HepG2 (cell line): ENCODE measurements around the gene AGRN. TPM values are rescaled to one million over a fixed set of nuclear protein-coding genes. Genes with fewer than 3 reads are reported as not detected.

Experiments
- HMG20A ChIP-seq: IDR thresholded peaks from 2 replicates; pipeline ENCODE4 v1.6.1; 2016; ENCODE audit warnings: borderline replicate concordance
- KDM2A ChIP-seq: sonication (generic); formaldehyde crosslinking; IDR thresholded peaks from 2 replicates; pipeline ENCODE4 v1.4.0; 2020; ENCODE audit warnings: low read depth, missing genetic modification reagents, borderline replicate concordance
- SRF ChIP-seq: IDR thresholded peaks from 2 replicates; pipeline ENCODE4 v1.6.1; 2011; ENCODE audit warnings: mild to moderate bottlenecking, low read depth, low read length, moderate library complexity
- TEAD3 ChIP-seq: optimal IDR thresholded peaks from 2 replicates; pipeline ENCODE3; 2016; ENCODE audit warnings: borderline replicate concordance
- ZBTB44 ChIP-seq: sonication (generic); formaldehyde crosslinking; IDR thresholded peaks from 2 replicates; pipeline ENCODE4 v1.4.0; 2020; ENCODE audit warnings: missing genetic modification reagents
- ZBTB7A ChIP-seq: sonication (generic); formaldehyde crosslinking; IDR thresholded peaks from 2 replicates; pipeline ENCODE4 v1.8.0; 2022; ENCODE audit warnings: mild to moderate bottlenecking, missing genetic modification reagents
- ZFP37 ChIP-seq: sonication (generic); formaldehyde crosslinking; IDR thresholded peaks from 2 replicates; pipeline ENCODE4 v1.4.0; 2020; ENCODE audit warnings: missing genetic modification reagents, borderline replicate concordance
- ZFY ChIP-seq: sonication (generic); formaldehyde crosslinking; IDR thresholded peaks from 2 replicates; pipeline ENCODE4 v1.4.0; 2020; ENCODE audit warnings: missing genetic modification reagents
- ZNF10 ChIP-seq: sonication (generic); formaldehyde crosslinking; IDR thresholded peaks from 2 replicates; pipeline ENCODE4 v1.4.0; 2020; ENCODE audit warnings: mild to moderate bottlenecking, low read depth, missing genetic modification reagents, borderline replicate concordance
- ZNF20 ChIP-seq: sonication (generic); formaldehyde crosslinking; IDR thresholded peaks from 2 replicates; pipeline ENCODE4 v1.4.0; 2020; ENCODE audit warnings: mild to moderate bottlenecking, moderate library complexity, missing genetic modification reagents
- ZNF646 ChIP-seq: sonication (generic); formaldehyde crosslinking; IDR thresholded peaks from 2 replicates; pipeline ENCODE4 v1.9.0; 2021; ENCODE audit warnings: mild to moderate bottlenecking, missing genetic modification reagents
- ZNF740 ChIP-seq: sonication (generic); formaldehyde crosslinking; IDR thresholded peaks from 2 replicates; pipeline ENCODE4 v1.4.0; 2020; ENCODE audit warnings: missing genetic modification reagents
- polyA plus RNA-seq, 8 experiments: library from polyadenylated mRNA; depleted of rRNA in 3 of 8; stranded (reverse) in 7 of 8; unstranded in 1 of 8; fragments of >200 nt; fragmentation: Illumina TruSeq in 4 of 8; extraction: Trizol in 4 of 8; gene quantifications; 2 replicates each; pipeline versions ENCODE4 v1.2.1 to v1.2.3, GENCODE V29; 2011 to 2016; ENCODE audit warnings: low read depth in 4 of 8, missing spikeins in 1 of 8, mixed read lengths in 1 of 8; ENCODE audit not compliant: insufficient read depth in 1 of 8
- total RNA-seq, 5 experiments: library from RNA; depleted of rRNA; stranded (reverse); fragments of >200 nt; fragmentation: Illumina TruSeq; extraction: Trizol; gene quantifications; 2 replicates each; pipeline ENCODE4 v1.2.3, GENCODE V29; 2016; ENCODE audit warnings: low read depth in 1 of 5
- TF ChIP-seq, protein P1 (sequence below): sonication (generic); formaldehyde crosslinking; IDR thresholded peaks from 2 replicates; pipeline ENCODE4 v1.4.0; 2020; ENCODE audit warnings: missing genetic modification reagents, low read depth, mild to moderate bottlenecking, borderline replicate concordance
- TF ChIP-seq, protein P2 (sequence below): sonication (generic); formaldehyde crosslinking; IDR thresholded peaks from 2 replicates; pipeline ENCODE4 v1.5.1; 2020; ENCODE audit warnings: mild to moderate bottlenecking, missing genetic modification reagents, moderate library complexity

AGRN gene
- total and polyA plus RNA-seq, 2 of the 13 experiments (the other 11 are each of a cell fraction or from before 2014, with no cell fraction given): 29.8 to 65.2 TPM

GRCh38 chr1:1006305-1007159 is 13.4 kb upstream of the AGRN start (continued):
- TF ChIP-seq ZNF10 (CRISPR knock-in tag) (no peak), ZNF646 (no peak), ZBTB44 (CRISPR knock-in tag) (no peak), KDM2A (CRISPR knock-in tag) (peak; percentile 89), TEAD3 (peak; percentile 78), ZFY (CRISPR knock-in tag) (peak; percentile 80), ZNF20 (CRISPR knock-in tag) (no peak), ZFP37 (CRISPR knock-in tag) (0 out of 2 replicates have a peak, but pooled peaks have one; percentile 87), ZBTB7A (CRISPR knock-in tag) (peak; percentile 81), SRF (no peak), HMG20A (peak; percentile 65), ZNF740 (CRISPR knock-in tag) (peak; percentile 56; the same call in 1 of the 2 replicates)
- TF ChIP-seq, protein P1, sequence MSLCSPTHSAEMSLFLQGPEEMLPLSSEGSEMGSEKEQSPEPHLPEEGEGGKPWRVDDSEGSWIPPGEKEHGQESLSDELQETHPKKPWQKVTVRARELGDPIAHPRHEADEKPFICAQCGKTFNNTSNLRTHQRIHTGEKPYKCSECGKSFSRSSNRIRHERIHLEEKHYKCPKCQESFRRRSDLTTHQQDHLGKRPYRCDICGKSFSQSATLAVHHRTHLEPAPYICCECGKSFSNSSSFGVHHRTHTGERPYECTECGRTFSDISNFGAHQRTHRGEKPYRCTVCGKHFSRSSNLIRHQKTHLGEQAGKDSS (CRISPR knock-in tag): peak; percentile 87
- TF ChIP-seq, protein P2, sequence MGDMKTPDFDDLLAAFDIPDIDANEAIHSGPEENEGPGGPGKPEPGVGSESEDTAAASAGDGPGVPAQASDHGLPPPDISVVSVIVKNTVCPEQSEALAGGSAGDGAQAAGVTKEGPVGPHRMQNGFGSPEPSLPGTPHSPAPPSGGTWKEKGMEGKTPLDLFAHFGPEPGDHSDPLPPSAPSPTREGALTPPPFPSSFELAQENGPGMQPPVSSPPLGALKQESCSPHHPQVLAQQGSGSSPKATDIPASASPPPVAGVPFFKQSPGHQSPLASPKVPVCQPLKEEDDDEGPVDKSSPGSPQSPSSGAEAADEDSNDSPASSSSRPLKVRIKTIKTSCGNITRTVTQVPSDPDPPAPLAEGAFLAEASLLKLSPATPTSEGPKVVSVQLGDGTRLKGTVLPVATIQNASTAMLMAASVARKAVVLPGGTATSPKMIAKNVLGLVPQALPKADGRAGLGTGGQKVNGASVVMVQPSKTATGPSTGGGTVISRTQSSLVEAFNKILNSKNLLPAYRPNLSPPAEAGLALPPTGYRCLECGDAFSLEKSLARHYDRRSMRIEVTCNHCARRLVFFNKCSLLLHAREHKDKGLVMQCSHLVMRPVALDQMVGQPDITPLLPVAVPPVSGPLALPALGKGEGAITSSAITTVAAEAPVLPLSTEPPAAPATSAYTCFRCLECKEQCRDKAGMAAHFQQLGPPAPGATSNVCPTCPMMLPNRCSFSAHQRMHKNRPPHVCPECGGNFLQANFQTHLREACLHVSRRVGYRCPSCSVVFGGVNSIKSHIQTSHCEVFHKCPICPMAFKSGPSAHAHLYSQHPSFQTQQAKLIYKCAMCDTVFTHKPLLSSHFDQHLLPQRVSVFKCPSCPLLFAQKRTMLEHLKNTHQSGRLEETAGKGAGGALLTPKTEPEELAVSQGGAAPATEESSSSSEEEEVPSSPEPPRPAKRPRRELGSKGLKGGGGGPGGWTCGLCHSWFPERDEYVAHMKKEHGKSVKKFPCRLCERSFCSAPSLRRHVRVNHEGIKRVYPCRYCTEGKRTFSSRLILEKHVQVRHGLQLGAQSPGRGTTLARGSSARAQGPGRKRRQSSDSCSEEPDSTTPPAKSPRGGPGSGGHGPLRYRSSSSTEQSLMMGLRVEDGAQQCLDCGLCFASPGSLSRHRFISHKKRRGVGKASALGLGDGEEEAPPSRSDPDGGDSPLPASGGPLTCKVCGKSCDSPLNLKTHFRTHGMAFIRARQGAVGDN (CRISPR knock-in tag): peak; percentile 99
